Myocyte (in vitro differentiated cells): Measurements from ENCODE around the gene CLCN7. TPM values are rescaled to one million over a fixed set of nuclear protein-coding genes. Genes with fewer than 3 reads are reported as not detected.
A peak's percentile ranks its signal among the peaks of the same experiment; 100 is the strongest.

ENCODE experiments used
- DNase-seq: peaks from one replicate; pipeline ENCODE4 v3.0.0-alpha.2; 2012; ENCODE audit warnings: low read depth
- total RNA-seq: library from RNA; depleted of rRNA; stranded (reverse); fragments of >200 nt; gene quantifications from 2 replicates; pipeline ENCODE4 v1.2.3, GENCODE V29; 2014

The CLCN7 gene
- total RNA-seq, 1 donor from 2014 or later = 70.0 TPM

- no peak for DNase-seq
These were observed 10.5 kb downstream of the CLCN7 start for GRCh38 chr16:1464196-1464893.

DNA sequence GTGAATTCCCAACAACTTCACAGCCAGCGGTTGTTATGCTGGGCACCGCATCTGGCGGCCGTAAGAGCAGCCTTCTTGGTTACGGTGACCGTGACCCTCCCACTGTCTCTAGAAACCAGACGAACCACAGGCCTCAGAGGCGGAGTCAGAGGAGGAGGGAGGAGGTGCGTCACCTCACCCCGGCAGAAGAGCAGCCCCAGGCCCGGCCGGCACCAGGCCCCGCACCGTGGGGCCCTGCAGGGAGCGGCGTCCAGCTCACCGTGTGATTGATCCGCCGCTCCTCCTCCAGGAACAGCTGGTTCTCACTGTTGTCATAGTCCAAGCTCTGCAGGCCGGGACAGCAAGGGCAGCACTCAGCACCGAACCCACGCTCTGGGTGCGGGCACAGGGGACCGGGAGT is 13.7 kb downstream of the CLCN7 start:
- no peak for DNase-seq

GRCh38 chr16:1460602-1461138 is 14.2 kb downstream of the CLCN7 start:
- DNase-seq = no peak

DNA sequence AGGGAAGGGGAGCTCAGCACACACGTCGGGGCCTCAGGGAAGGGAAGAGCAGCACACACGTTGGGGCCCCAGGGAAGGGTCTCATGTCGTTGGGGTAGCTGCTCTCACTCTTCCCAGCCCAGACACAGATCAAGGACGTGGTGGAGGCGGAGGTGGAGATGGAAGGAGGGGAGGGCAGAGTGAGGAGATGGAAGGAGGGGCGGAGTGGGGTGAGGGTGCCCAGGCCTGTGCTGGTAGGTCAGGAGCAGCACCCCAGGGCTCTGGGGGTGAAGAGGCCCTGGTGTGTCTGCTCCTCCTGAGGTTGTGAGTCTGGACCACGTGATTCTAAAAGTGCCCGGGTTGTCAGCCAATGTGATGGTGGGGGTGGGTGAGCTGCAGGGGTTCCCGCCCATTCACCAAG is 14.9 kb downstream of the CLCN7 start:
- no peak for DNase-seq

DNA sequence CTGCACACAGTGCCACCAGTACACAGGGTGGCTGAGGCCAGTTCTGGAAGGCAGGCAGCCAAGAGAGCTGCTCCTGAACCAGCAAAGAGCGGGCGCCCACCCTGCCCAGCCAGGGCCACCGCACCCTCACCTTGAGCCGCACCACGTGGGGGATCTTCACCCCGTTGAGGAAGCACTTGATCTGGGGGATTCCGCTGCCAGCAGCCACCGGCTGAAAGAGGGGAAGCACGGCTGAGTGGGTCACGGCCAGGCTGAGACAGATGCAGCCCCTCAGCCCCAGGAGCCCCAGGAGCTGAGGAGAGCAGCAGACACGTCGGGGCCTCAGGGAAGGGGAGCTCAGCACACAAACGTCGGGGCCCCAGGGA is 15.9 kb downstream of the CLCN7 start:
- no peak for DNase-seq

- DNase-seq = peak; percentile 45
These were observed 16.4 kb downstream of the CLCN7 start for GRCh38 chr16:1458336-1458976.

DNA sequence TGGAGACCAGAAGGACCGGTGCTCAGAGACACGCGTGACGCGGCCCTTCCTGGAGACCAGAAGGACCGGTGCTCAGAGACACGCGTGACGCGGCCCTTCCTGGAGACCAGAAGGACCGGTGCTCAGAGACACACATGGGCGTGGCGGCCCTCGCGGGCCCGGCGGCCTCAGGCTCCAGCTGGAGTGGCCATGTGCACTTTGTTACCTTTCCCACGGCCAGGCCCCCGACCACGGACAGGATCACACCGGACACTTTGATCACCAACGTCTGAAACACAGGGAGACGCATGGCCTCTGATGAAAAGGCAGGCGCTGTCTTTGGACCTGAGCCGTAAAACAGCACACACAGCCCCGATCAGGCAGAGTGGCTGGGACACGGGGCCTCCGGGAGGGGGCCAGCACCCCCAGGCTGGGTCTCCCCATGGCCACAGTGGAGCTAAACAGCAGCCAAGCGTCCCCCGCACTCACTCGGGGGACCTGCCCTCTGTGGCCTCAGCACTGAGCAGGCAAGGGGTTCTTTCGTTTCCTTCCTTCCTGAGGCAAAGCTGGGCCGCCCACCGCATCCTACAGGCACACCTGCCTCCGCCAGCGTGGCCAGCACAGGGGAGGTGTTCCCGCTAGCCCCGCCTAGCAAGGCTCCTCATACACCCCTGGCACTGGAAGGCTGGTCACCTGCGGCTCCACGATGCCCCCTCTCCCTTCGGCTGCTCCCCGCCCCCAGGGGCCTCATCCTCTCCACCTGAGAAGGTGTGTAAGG is 17.2 kb downstream of the CLCN7 start:
- DNase-seq = no peak

- DNase-seq = no peak
These were observed 17.9 kb downstream of the CLCN7 start for GRCh38 chr16:1456951-1457350.

- DNase-seq = no peak
These were observed 19.3 kb downstream of the CLCN7 start for GRCh38 chr16:1455190-1456171.

- DNase-seq = no peak
These were observed 20.3 kb downstream of the CLCN7 start for GRCh38 chr16:1454561-1454960.

- DNase-seq = no peak
These were observed 21.5 kb downstream of the CLCN7 start for GRCh38 chr16:1453316-1453715.

DNA sequence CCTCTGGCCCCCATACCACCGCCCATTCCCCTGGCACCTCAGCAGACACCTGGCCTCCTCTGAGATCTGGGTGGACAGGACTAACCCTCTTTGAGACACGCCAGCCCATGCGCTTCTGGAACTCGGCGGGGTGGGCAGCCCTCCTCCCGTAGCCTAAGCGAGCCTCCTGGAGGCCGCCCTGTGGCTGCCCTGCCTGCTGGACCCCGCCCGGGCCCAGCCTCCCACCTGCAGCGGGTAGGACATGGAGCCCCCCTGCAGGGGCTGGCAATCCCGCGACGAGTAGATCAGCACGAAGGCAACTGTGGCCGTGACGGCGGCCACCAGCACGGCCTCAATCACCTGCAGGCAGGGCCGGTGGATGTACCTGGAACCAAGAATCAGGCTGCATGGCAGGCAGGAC is 22.3 kb downstream of the CLCN7 start:
- no peak for DNase-seq

- DNase-seq = no peak
These were observed 23.0 kb downstream of the CLCN7 start for GRCh38 chr16:1451702-1452392.

DNA sequence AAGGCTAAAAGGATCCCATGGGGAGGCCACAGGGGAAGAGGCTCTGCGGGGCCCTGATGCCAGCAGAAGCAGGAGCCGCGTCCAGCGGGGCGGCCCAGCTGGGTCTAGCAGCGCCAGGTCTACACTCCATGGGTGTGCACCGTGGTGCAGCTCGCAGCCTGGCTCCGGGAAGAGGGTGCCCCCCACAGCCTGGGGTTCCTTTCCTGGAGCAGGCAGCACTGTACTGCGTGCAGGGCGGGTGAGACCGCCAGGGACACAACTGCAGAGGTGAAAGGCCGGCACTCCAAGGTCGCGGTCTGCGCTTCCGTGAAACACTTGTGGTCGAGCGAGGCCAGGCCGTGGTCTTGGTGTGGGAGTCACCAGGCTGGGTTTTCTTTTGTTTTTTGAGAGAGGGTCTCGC is 24.0 kb downstream of the CLCN7 start:
- DNase-seq = no peak

GRCh38 chr16:1450218-1450617 is 24.6 kb downstream of the CLCN7 start:
- DNase-seq = no peak

- no peak for DNase-seq
These were observed 25.5 kb downstream of the CLCN7 start for GRCh38 chr16:1449201-1449788.

GRCh38 chr16:1448536-1449116 is 26.2 kb downstream of the CLCN7 start:
- no peak for DNase-seq

GRCh38 chr16:1447965-1448364 is 26.9 kb downstream of the CLCN7 start:
- DNase-seq = no peak

DNA sequence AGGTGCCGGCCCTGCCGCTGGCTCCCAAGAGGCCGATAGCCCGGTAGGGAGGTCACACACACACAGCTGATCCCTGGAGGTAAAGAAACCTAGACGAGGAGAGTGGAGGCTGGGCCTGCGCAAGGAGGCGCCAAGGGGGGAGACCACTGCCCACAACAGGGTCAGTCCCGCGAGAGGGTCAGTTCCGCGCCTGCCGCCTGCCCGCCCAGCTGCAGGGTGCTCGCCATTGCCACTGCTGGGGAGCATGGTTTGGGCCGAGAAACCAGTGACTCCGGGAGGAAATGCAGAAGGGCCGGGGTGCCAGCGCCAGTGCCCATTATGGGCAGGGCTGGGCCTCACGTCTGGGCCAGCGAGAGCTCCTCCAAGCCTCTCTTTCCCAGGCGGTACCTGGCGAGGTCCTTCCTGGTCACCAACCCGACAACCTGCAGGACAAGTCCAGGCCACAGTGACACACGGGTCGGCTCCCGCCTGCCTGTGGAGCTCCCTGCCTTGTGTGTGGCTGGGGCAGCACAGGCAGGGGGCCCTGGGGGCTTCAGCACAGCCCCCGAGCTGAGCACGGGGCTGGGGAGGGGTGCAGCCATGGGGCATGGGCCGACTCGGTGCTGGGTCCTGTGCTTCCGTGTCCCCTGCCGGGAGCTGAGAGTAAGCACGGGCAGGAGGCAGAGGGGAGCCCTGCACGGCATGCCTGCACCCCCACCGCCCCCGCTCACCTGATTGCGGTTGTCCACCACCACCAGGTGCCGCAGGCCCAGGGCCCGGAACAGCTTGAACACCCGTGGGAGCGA is 28.3 kb downstream of the CLCN7 start:
- DNase-seq = no peak
